Activated CD4-positive, alpha-beta T cell treated with anti-CD3 and anti-CD28 coated beads for 4 hours (primary cell): ENCODE measurements around the gene USP6.
A peak's percentile ranks its signal among the peaks of the same experiment; 100 is the strongest.
"Not testable (repeated sequence)": the region's sequence is repeated elsewhere in the genome, so short reads cannot be mapped to it uniquely, and the experiment has no call there.

Experiments used
- DNase-seq, 2 donors: peaks; one replicate each; pipeline ENCODE4 v3.0.0-alpha.2; 2020

The USP6 gene

DNA sequence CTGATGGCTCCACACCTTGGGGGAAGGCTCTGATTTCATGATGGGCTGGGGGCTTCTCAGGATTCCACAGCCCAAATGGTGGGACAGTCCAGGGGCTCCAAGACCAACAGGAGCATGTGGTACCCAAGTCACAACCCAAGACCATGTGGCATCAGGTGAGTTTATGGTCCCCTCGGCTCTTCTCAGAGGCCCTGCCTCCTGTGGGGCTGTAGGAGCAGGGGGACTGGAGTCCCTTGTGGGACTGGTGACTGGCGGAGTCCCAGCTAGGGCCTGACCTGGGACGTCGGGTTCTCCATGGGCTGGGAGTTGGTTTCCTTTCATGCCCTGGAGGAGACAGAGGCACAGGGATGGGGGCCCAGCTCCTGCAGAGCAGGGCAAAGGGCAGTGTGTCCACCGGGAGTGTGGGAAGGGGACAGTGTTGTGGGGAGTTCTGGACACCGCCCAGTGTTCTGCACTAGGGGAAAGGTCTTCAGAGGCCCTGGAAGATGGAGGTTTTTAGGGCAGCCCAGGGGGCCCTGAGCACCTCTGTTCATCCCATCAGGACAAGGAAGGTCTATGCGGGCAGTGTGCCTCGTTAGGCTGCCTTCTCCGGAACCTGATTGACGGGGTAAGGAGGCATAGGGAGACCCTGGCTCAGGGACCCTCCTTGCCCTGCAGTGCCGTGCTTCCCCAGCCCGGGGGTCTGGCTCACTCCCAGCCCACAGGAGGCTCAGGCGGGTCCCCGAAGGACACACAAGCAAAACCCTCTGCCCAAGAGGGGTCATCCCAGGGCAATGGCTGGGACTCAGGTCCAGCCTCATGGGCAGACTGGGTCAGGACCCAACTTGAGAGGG, 21.0 kb downstream of the USP6 start:
- DNase-seq = not testable (repeated sequence)

DNA sequence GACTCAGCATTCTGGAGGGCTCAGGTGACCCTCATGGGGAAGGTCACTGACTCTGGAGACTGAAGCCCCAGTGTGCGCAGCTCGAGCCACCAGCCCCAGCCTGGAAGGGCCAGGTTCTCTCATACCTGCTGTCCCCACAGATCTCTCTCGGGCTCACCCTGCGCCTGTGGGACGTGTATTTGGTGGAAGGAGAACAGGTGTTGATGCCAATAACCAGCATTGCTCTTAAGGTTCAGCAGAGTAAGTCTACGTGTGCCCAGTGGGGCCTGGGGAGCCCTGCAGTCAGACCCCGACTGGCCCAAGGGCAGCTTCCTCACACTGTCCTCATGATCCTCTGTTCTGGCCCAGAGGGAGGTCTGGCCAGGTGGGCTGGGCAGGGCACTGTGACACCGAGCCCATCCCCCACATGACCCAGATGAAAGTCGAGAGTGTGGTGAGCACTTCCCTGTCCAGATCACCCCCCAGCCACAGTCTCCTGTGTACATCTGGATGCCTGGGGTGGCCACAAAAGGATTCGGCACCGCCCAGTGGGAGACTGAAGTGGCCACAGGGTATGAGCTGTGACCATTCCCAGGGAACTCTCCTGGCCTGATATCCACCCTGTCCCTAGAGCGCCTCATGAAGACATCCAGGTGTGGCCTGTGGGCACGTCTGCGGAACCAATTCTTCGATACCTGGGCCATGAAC, 21.8 kb downstream of the USP6 start:
- DNase-seq = not testable (repeated sequence)

DNA sequence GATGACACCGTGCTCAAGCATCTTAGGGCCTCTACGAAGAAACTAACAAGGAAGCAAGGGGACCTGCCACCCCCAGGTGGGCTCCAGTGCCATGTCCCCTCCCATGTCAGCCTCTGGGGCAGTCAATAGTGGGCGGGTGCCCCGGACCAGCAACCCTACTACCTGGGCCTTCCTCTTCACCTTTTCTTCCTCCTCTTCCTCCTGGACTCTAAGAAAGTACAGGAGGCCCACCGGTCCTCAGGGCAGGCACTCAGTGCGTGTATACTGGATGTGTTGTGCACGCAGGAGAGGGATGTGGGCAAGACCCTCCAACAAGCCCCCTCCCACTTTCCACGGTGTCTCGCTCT, 22.3 kb downstream of the USP6 start:
- not testable (repeated sequence) for DNase-seq

DNA sequence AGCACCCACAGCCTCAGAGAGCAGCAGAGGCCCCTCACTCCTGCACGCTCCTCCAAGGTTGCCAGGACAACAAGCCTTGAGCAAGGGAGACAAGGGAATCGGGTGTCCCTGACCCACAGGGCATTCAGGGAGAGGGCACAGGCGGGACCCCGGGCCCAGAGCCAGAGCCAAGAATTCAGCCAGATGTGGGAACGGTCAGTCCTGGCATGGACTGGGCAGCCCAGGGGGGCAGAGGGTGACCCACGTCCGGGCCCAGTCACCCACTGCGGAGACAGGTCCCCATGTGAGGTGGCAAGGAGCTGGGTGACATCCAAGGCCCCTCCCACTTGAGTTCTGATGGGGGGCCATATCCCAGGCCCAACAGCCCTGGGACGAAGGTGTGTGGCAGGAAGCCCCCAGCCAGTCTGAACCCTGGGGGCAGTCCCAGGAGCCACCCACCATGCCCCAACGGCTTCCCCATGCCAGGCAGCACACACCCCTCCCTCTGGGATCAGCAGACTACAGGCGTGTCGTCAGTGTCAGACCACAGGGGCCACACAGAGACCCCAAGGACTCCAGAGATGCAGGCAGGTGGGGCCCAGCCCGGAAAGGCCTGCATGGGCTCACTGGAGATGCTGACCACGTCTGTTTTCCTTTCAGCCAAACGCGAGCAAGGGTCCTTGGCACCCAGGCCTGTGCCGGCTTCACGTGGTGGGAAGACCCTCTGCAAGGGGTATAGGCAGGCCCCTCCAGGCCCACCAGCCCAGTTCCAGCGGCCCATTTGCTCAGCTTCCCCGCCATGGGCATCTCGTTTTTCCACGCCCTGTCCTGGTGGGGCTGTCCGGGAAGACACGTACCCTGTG, 23.0 kb downstream of the USP6 start:
- DNase-seq = no peak

DNA sequence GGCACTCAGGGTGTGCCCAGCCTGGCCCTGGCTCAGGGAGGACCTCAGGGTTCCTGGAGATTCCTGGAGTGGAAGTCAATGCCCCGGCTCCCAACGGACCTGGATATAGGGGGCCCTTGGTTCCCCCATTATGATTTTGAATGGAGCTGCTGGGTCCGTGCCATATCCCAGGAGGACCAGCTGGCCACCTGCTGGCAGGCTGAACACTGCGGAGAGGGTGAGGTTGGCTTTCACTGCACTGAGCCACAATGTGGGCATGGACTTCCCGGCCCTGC, 23.6 kb downstream of the USP6 start:
- DNase-seq = no peak

DNA sequence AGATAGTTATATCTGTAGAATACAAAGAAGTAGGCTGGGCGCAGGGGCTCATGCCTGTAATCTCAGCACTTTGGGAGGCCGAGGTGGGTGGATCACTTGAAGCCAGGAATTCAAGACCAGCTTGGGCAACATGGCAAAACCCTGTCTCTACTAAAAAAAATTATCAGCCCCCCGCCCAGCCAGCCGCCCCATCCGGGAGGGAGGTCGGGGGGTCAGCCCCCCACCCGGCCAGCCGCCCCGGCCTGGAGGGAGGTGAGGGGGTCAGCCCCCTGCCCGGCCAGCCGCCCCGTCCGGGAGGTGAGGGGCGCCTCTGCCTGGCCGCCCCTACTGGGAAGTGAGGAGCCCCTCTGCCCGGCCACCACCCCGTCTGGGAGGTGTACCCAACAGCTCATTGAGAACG, 27.0 kb downstream of the USP6 start:
- DNase-seq = not testable (repeated sequence)

DNA sequence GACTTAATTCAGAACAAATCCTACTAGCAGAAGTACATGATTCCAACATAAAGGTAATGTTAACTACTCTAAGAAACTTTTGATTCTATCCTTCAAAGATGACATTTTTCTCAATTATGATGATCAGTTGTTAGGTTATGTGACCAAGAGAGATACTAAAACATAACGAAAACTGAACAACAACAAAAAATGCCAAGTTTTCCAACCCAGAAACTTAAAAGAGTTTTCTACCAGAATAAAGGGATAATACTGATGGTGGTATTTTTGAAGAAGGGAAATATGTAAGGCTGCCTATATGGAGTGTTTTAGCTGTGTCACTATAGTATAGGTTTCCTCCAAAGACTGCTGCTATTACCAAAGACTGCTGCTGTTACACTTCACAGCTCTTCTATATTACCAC, 30.3 kb downstream of the USP6 start:
- DNase-seq = not testable (repeated sequence)

DNA sequence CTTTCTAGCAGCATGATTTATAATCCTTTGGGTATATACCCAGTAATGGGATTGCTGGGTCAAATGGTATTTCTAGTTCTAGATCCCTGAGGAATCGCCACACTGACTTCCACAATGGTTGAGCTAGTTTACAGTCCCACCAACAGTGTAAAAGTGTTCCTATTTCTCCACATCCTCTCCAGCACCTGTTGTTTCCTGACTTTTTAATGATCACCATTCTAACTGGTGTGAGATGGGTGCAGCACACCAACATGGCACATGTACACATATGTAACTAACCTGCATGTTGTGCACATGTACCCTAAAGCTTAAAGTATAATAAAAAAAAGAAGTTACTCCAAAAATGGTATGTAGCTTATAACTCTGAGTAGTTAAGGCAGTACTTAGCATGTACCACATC, 44.9 kb downstream of the USP6 start:
- not testable (repeated sequence) for DNase-seq

DNA sequence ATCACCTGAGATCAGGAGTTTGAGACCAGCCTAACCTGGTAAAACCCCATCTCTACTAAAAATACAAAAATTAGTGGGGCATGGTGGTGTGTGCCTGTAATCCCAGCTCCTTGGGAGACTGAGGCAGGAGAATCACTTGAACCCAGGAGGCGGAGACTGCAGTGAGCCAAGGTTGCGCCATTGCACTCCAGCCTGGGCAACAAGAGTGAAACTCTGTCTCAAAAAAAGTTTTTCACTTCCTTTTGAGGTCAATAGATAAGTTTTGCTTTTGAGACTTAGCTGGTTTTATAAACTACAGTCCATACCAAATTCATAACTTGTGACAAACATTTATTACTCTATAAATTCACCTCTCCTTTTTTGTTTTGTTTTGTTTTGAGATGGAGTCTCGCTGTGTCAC, 46.0 kb downstream of the USP6 start:
- not testable (repeated sequence) for DNase-seq

DNA sequence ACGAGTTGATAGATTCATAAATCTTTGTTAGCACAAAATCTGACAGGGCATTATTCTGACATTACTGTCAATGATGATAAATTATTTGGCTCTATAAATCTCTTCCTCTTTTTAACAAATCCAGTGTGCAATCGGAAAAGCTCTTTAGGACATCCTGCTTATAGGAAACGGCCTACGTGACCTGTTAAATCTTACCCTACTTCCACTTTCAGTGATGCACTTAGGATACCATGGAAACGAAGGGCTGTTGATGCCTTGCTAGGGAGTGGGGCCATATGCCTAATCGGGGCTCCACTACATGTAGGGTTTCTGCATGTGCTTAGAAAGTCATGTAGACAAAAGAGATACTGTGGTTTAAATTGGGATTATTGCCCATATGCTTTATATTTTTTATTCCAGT, 48.6 kb downstream of the USP6 start:
- DNase-seq = no peak

DNA sequence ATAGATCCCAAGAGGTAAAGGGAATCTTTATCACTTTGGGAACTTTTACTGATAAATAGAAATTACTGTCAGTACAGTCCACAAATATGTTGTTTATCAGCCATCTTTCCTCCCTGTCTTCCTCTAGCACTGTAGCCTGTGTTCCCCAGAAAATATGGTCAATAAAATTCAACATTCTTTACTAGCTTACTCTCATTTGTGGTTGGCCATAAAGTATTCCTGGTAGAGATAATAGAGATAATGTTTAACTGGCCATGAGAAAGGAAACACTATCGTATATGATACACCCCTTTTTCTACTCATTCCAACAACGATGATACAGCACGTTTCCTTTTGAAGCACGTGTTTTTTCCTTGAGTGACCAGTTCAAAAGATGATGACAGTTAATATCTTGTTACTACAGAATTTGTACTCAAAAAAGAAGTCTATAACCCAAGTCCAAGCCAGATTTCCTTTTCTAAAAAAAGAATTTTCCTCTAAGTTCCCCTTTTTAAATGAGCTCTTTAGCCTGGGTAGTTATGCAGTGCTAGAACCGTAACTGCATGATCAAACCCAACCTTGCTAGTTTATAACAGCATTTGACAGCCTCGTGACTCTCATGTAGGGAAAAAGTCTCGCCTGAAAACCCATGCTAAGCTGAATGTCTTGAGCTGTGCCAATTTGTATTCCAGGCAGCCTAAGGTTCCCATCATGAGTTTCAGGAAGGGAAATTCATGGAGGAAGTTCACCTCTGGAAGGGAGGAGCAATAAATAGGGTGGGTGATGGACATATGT, 50.1 kb downstream of the USP6 start:
- not testable (repeated sequence) for DNase-seq

DNA sequence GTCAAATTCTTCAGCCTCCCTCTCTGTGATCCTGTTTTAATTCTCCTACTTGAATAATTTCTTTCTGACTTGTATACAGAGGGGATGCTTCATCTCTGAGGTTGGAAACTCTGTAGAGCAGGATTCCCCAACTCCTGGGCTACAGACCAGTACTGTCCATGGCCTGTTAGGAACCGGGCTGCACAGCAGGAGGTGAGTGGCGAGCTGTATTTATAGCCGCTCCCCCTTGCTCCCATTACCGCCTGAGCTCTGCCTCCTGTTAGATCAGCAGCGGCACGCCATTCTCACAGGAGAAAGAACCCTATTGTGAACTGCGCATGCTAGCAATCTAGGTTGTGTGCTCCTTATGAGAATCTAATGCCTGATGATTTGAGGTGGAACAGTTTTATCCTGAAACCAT, 59.2 kb downstream of the USP6 start:
- not testable (repeated sequence) for DNase-seq

DNA sequence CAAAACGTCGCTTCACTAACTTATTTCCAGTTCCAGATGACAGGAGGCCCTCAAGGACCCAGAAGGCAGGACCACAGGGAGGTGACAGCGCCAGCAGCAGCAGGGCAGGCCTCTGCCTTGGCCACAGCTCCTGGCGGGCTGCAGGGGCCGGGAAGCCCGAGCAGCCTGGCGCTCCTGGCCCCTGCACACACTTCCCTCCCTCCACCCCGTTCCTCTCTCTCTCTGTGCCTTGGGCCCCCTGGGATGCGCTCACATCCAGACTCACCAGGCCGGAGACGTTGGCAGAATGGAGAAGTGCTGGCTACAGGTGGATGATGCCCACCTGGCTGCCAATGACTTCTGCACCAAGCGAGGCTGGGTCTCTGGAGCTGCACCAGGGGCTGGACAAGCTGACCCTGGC, 63.2 kb downstream of the USP6 start:
- no peak for DNase-seq

DNA sequence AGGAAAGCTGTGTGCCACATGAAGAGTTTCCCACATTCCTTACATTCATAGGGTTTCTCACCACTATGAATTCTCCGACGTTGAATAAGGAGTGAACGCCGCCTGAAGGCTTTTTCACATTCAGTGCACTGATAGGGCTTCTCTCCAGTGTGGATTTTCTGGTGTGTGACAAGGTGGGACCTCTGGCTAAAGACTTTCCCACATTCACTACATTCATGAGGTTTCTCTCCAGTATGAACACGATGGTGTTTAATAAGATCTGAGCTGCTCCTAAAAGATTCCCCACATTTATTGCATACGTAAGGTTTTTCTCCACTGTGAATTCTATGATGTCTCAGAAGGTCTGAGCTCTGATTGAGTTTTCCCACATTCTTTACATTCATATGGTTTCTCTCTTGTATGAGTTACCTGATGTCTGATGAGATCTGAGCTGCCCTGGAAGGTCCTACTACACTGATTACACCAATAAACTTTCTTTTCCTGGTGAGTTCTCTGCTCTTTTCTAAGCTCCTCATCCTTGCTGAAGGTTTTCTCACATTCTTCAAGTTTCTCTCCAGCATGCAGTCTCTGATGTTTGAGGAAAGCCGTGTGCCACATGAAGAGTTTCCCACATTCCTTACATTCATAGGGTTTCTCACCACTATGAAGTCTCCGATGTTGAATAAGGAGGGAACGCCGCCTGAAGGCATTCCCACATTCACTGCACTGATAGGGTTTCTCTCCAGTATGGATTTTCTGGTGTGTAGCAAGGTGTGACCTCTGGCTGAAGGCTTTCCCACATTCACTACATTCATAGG, 65.9 kb downstream of the USP6 start:
- DNase-seq = no peak

DNA sequence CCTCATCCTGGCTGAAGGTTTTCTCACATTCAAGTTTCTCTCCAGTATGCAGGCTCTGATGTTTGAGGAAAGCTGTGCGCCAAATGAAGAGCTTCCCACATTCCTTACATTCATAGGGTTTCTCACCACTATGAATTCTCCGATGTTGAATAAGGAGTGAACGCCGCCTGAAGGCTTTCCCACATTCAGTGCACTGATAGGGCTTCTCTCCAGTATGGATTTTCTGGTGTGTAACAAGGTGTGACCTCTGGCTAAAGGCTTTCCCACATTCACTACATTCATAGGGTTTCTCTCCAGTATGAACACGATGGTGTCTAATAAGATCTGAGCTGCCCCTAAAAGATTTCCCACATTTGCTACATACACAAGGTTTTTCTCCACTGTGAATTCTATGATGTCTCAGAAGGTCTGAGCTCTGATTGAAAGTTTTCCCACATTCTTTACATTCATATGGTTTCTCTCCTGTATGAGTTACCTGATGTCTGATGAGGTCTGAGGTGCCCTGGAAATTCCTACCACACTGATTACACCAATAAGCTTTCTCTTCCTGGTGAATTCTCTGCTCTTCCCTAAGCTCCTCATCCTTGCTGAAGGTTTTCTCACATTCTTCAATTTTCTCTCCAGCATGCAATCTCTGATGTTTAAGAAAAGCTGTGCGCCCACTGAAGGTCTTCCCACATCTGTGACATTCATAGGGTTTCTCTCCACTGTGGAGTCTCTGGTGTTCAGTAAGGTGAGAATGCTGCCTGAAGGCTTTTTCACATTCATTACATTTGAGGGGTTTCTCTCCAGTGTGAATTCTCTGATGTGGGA, 67.0 kb downstream of the USP6 start:
- no peak for DNase-seq

DNA sequence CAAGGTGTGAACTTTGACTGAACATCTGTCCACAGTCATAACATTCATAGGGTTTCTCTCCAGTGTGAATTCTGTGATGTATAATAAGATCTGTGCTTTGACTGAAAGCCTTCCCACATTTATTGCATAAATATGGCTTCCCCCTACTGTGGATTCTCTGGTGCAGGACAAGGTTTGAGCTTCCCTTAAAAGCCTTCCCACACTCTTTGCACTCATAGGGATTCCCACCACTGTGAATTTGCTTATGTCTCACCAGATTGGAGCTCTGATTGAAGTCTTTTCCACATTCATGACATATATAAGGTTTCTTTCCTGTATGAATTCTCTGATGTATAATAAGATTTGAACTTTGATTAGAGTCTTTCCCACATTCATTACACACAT, 67.6 kb downstream of the USP6 start:
- no peak for DNase-seq

DNA sequence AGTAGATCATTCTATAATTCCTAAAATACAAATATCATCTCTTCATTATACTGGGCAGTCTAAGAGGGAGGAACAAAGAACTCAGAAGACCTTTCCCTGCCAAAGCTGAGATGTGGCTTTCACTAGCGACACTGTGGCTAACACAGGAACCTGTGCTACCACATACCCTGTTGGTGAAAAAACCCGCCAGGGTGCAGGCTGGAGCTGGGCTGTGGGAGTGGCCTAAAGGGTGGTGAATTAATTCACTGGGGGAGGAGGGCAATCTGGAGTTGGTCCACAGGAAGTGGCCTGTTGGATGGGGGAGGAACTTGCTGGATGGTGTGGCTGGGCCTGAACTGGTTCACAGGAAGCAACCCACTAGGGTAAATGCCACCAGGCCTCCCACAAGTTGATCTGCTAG, 68.5 kb downstream of the USP6 start:
- DNase-seq = no peak

DNA sequence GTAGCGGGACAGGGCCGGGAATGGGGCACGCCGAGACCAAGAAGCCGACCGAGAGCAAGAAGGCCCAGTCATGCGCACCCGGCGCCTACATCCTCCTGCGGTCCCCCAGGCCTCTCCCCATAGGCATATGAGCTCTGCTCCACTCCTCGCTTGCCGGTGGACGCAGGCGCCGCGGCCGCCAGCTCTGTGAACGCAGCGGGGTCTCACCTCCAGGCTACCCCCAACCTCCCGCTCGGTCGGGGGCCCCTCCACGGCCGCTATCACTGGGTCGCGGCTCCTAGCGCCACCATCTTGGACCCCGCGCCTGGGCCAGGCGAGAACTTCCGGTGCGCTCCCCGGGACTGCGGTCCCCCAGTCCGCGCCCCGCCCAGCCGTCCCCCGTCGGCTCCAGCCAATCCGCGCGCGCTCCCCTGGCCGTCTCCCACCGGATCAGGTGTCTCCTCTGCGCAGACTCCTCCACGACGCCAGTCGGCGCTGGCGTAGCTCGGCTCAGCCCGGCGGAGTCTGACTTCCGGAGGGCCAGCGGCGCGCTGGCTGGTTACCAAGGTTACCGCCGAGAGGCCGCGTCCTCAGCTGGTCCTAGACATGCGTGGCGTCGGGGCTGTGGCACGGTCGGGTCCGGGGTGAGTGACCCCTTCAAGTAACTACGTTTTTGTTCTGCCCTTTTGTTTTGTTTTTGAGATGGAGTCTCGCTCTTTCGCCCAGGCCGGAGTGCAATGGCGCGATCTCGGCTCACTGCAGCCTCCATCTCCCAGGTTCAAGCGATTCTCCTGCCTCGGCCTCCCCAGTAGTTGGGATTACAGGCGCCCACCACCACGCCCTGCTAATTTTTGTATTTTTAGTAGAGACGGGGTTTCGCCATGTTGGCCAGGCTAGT, 75.9 kb downstream of the USP6 start, which contains the start of gene ZNF594:
ZNF594 (minus strand) TSS at position 328 of the 877 bp plus-strand sequence. CDS start 7,612 bp downstream, outside the sequence.
- peak; percentile 96 to 97 for DNase-seq

DNA sequence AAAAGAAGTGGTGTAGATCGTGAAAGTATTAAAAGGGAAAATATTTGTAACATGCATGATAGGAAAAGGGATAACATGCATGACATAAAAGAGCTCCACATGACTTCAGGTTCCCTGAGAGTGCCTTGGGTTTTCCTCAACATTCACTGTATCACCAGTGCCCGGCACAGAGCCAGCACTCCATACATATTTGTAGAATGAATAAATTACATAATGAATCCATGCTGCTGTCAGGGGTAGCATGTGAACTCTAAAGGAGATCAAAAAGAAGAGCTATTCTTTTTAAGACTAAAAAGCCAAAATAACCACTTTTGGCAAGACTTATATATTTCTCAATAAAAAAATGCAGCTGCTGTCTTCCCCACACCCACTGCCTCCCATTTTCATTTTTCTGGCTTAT, 78.5 kb downstream of the USP6 start:
- no peak for DNase-seq

DNA sequence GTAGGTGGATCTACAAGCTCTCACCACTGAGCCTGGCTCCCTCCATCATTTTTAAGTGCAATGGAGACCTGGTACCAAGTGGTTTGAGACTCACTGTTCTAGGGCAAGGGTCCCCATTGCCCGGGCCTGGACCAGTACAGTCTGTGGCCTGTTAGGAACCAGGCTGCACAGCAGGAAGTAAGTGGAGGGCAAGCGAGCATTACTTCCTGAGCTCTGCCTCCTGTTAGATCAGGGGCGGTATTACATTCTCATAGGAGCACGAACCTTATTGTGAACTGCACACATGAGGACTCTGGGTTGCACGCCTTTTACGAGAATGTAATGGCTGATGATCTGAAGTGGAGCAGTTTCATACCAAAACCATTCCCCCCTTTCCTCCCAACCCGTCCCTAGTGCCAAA, 82.6 kb downstream of the USP6 start:
- DNase-seq = no peak
